ENCODE measurements around the gene ARHGAP18.
"Not testable (repeated sequence)": the region's sequence is repeated elsewhere in the genome, so short reads cannot be mapped to it uniquely, and the experiment has no call there.

Gene ARHGAP18

GRCh38 chr6:129576456-129576855, 133.5 kb downstream of the ARHGAP18 start:
- no peak for DNase-seq (ENCODE audit: low read depth)

- DNase-seq (ENCODE audit: low read depth): no peak
Measured at GRCh38 chr6:129575378-129576118, 134.4 kb downstream of the ARHGAP18 start.

- DNase-seq (ENCODE audit: low read depth): not testable (repeated sequence)
Measured at GRCh38 chr6:129574605-129575004, 135.4 kb downstream of the ARHGAP18 start.

DNA sequence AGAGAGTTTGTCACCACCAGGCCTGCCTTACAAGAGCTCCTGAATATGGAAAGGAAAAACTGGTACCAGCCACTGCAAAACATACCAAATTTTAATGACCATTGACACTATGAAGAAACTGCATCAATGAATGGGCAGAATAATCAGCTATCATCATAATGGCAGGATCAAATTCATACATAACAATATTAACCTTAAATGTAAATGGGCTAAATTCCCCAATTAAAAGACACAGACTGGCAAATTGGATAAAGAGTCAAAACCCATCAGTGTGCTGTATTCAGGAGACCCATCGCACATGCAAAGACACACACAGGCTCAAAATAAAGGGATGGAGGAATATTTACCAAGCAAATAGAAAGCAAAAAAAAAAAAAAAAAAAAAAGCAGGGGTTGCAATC, 139.0 kb downstream of the ARHGAP18 start:
- not testable (repeated sequence) for DNase-seq (ENCODE audit: low read depth)

DNA sequence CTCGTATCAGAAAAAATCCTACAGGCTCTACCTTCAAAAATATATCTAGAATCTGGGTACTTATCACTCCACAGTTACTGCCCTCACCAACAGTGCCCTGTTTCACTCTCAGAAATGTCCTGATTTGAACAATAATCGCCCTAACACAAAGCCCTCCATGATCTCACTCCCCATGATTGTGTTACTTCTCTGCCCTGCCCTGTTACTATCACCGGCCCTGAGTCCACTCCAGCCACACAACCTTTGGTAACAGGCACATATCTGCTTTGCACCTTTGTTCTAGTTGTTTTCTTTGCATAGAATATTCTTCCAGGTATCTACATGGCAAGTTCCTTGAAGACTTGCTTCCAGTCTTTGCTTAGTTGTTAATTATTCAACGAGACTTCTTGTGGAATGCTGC, 142.0 kb downstream of the ARHGAP18 start:
- no peak for DNase-seq (ENCODE audit: low read depth)

GRCh38 chr6:129567374-129567773, 142.6 kb downstream of the ARHGAP18 start:
- no peak for DNase-seq (ENCODE audit: low read depth)

GRCh38 chr6:129565811-129566210, 144.2 kb downstream of the ARHGAP18 start:
- no peak for DNase-seq (ENCODE audit: low read depth)

DNA sequence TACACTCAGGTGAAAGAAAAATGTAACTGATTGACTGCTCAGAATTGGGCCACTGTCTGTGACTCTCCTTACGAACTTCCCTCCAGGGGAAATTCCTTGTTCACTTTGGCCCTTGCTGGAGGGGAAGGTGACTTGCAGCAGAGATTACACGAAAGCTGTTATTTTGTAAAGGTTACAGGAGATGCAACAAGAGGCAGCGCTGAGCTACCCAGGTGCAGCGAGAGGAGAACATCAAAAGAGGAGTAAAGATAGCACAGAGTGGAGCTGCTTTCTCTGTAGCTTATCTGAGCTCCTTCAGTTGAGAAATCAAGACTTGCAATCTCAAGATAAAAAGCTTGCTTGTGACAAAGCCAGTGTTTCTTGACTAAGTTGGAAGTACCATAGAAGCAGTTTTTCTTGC, 144.6 kb downstream of the ARHGAP18 start:
- DNase-seq (ENCODE audit: low read depth): no peak

- no peak for DNase-seq (ENCODE audit: low read depth)
Measured at GRCh38 chr6:129558248-129558647, 151.7 kb downstream of the ARHGAP18 start.

DNA sequence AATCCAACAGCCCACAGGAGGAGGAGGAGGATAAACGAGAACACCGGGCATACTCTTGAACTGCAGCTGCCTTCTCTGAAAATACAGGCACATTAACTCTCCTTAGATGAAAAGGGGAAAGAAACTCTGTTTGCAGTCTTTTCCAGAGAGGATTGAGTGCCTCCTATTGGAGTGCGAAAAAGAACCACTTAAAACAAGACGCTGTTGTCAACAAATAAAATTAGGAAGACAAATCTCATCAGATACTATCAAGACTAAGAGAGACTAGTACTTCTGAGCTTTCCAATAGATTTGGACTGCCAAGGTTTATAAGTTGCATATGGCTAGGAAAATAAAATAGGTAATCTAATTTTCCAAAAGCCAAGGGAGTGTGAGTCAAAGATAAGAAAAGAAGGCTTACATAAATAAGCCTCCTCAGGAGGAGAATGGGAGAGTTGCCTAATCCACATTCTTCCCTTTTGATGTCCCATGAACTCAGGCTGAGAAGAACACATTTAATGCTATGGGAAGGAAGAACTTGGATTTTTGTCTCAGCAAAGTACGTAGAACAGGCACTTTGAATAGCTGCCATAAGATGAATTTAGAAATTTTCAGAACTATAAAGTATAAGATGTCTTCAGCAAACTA, 154.7 kb downstream of the ARHGAP18 start:
- DNase-seq (ENCODE audit: low read depth): no peak

- DNase-seq (ENCODE audit: low read depth): no peak
Measured at GRCh38 chr6:129552413-129552812, 157.6 kb downstream of the ARHGAP18 start.

DNA sequence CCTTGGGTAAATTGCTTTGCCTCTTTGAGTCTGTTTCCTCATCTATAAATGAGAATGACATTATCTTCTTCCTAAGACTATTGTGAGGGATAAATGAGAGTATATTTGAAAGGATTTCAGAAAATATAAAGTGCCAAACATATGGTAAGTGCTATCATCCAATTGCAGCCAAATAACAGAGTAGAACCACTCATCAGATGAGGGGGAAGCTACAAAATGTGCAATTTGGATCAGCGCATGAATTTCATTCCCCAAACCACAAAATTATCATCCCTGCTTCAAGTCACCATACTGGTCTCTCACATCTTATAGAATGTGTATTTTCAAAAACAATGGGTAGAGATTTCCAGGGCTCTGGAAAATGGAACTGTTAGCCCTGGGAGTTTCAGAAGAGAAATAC, 158.5 kb downstream of the ARHGAP18 start:
- no peak for DNase-seq (ENCODE audit: low read depth)

- DNase-seq (ENCODE audit: low read depth): no peak
Measured at GRCh38 chr6:129546702-129547101, 163.3 kb downstream of the ARHGAP18 start.

- no peak for DNase-seq (ENCODE audit: low read depth)
Measured at GRCh38 chr6:129544892-129545612, 164.9 kb downstream of the ARHGAP18 start.

DNA sequence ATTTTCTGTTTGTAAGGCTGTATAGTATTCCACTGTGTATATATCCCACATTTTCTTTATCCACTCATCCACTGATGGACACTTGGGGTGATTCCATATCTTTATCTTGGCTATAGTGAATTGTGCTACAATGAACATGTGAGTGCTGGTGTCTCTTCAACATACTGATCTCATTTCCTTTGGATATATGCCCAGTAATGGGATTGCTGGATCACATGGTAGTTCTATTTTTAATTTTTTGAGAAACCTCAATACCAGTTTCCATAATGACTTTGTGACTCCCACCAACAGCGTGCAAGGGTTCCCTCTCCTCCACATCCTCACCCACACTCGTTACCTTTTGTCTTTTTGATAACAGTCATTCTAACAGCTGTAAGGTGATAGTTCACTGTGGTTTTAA, 166.0 kb downstream of the ARHGAP18 start:
- DNase-seq (ENCODE audit: low read depth): no peak

DNA sequence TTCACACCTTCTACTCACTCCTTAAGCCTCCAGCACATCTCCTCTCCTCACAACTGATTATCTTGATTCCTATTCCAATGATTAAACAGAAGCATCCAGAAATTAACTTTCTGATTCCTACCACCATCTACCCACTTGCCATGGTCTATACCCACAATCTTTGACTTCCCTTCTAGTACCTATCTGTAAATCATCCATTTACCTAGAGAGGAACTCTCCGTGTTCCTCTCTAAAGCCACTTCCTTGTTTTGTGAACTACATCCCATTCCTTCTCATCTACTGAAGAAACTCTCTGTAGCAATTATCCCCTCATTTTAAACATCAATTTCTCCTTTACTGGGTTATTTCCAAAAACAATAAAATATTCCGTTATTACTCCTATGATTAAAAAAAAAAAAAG, 167.3 kb downstream of the ARHGAP18 start:
- DNase-seq (ENCODE audit: low read depth): no peak

DNA sequence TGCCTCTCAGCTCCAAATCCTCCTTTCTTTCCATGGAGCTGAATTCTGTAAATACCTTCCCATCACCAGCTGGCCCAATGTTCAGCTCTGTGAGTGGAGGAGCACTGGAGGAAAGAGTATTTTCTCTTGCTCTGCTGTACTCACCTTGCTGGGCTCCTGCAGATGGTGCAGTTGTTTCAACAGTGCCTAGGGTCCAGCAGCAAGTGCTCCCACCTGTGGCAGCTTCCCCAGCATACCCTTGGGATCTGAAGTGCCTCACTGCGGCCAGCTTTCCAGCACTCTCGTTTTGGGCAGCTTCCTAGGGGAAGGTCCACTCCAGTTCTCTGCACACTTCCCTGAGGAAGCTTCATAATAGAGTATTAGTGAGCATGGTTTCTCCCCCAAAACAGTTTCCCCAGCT, 170.9 kb downstream of the ARHGAP18 start:
- no peak for DNase-seq (ENCODE audit: low read depth)

DNA sequence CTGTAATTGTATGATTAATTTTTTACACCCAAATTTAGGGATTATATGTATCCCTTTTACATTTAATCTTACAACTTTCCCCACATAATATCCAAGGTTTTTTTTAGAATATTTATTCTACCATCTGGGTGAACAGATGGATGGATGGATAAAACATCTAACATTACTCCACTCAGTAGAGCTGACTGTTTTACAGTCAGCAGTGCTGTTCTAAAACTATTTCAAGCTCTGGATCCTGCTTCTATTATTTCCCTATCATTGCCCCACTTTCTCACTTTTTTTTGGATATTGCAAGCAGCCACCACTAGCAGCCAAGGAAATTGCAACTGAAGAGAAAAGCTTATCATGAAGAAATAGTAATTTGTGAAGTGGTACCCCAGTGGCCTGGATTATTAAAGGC, 173.7 kb downstream of the ARHGAP18 start:
- no peak for DNase-seq (ENCODE audit: low read depth)

GRCh38 chr6:129534926-129535325, 175.1 kb downstream of the ARHGAP18 start:
- DNase-seq (ENCODE audit: low read depth): no peak

All from T-helper 22 cell (primary cell).